Neural cell (in vitro differentiated cells): ENCODE data around the gene DERL3. TPM values are rescaled to one million over a fixed set of nuclear protein-coding genes. Genes with fewer than 3 reads are reported as not detected.

Experiments
- H2AFZ ChIP-seq: fragments of 200-600, 300-800 bp; sonication (generic), shearing (Covaris generic); 2 replicates; pipeline ENCODE4 v1.6.0; 2014; ENCODE audit warnings: low read depth, mild to moderate bottlenecking, antibody characterized with exemption, low read length, moderate library complexity
- H3F3A ChIP-seq: fragments of 200-600 bp; shearing (Covaris generic); 2 replicates; pipeline ENCODE4 v1.6.1; 2016; ENCODE audit warnings: mild to moderate bottlenecking, moderate library complexity, mixed read lengths, antibody characterized with exemption, low read length; ENCODE audit not compliant: insufficient read depth, poor library complexity, severe bottlenecking
- H3K27ac ChIP-seq: fragments of 200-600, 300-800 bp; sonication (generic), shearing (Covaris generic); 2 replicates; pipeline ENCODE4 v1.5.1; 2014; ENCODE audit warnings: mild to moderate bottlenecking, low read length, moderate library complexity
- H3K27me3 ChIP-seq: fragments of 300-800, 200-600 bp; sonication (generic), shearing (Covaris generic); 2 replicates; pipeline ENCODE4 v1.6.0; 2014; ENCODE audit warnings: mild to moderate bottlenecking, low read depth, low read length, moderate library complexity; ENCODE audit not compliant: insufficient read depth
- H3K36me3 ChIP-seq: fragments of 300-800, 200-600 bp; sonication (generic), shearing (Covaris generic); 2 replicates; pipeline ENCODE4 v1.5.1; 2014; ENCODE audit warnings: mild to moderate bottlenecking, antibody characterized with exemption, low read length, moderate library complexity; ENCODE audit not compliant: insufficient read depth
- H3K4me2 ChIP-seq: fragments of 300-800, 200-600 bp; sonication (generic), shearing (Covaris generic); 2 replicates; pipeline ENCODE4 v1.6.0; 2014; ENCODE audit warnings: mild to moderate bottlenecking, low read length
- H3K4me3 ChIP-seq: fragments of 300-800, 200-600 bp; sonication (generic), shearing (Covaris generic); 2 replicates; pipeline ENCODE4 v1.5.1; 2014; ENCODE audit warnings: mild to moderate bottlenecking, low read length, moderate library complexity
- H3K79me2 ChIP-seq: fragments of 200-600 bp; shearing (Covaris generic); replicated peaks from 2 replicates; pipeline ENCODE4 v1.6.0; 2014; ENCODE audit warnings: mild to moderate bottlenecking, low read length, moderate library complexity; ENCODE audit not compliant: insufficient read depth
- H3K9ac ChIP-seq: fragments of 300-800, 200-600 bp; sonication (generic), shearing (Covaris generic); 2 replicates; pipeline ENCODE4 v1.6.1; 2016; ENCODE audit warnings: mild to moderate bottlenecking, low read length, mixed read lengths
- H3K9me2 ChIP-seq: fragments of 200-600 bp; shearing (Covaris generic); 2 replicates; pipeline ENCODE4 v1.6.1; 2016; ENCODE audit warnings: mild to moderate bottlenecking, low read length, mixed read lengths; ENCODE audit not compliant: insufficient read depth
- H3K9me3 ChIP-seq: fragments of 200-600, 300-800 bp; sonication (generic), shearing (Covaris generic); 2 replicates; pipeline ENCODE4 v1.6.1; 2016; ENCODE audit warnings: mild to moderate bottlenecking, mixed run types, low read length, moderate library complexity, mixed read lengths
- H4K20me1 ChIP-seq: fragments of 200-600 bp; shearing (Covaris generic); 2 replicates; pipeline ENCODE4 v1.6.1; 2016; ENCODE audit warnings: mild to moderate bottlenecking, mixed run types; ENCODE audit not compliant: insufficient read depth
- EP300 ChIP-seq: fragments of 450-650 bp; conservative IDR thresholded peaks from 2 replicates; pipeline ENCODE4 v1.6.1; 2014; ENCODE audit warnings: antibody characterized with exemption, mild to moderate bottlenecking, moderate library complexity; ENCODE audit not compliant: poor library complexity, severe bottlenecking
- EZH2 ChIP-seq: fragments of 200-600, 300-800 bp; shearing (Covaris generic), sonication (generic); IDR thresholded peaks from 2 replicates; pipeline ENCODE4 v1.6.1; 2014; ENCODE audit warnings: antibody characterized with exemption, low read length, borderline replicate concordance, mild to moderate bottlenecking; ENCODE audit not compliant: insufficient read depth, poor library complexity, severe bottlenecking
- MXI1 ChIP-seq: fragments of 450-650 bp; conservative IDR thresholded peaks from 2 replicates; pipeline ENCODE4 v1.6.1; 2014; ENCODE audit warnings: antibody characterized with exemption, mild to moderate bottlenecking; ENCODE audit not compliant: poor library complexity, severe bottlenecking
- POLR2AphosphoS5 ChIP-seq: IDR thresholded peaks from 2 replicates; pipeline ENCODE4 v1.6.1; 2012
- RAD21 ChIP-seq: fragments of 450-650 bp; conservative IDR thresholded peaks from 2 replicates; pipeline ENCODE4 v1.6.1; 2014; ENCODE audit warnings: antibody characterized with exemption, mild to moderate bottlenecking, moderate library complexity
- SMC3 ChIP-seq: fragments of 450-650 bp; conservative IDR thresholded peaks from 2 replicates; pipeline ENCODE4 v1.6.1; 2014; ENCODE audit warnings: antibody characterized with exemption, mild to moderate bottlenecking, moderate library complexity; ENCODE audit not compliant: poor library complexity
- TAF1 ChIP-seq: IDR thresholded peaks from 2 replicates; pipeline ENCODE4 v1.6.1; 2012; ENCODE audit warnings: low read depth
- polyA plus RNA-seq: library from polyadenylated mRNA; depleted of rRNA; stranded (reverse); fragments of >200 nt; gene quantifications from 2 replicates; pipeline ENCODE4 v1.2.3, GENCODE V29; 2014
- TF ChIP-seq, protein P1 (sequence below): IDR thresholded peaks from 2 replicates; pipeline ENCODE4 v1.6.1; 2012; ENCODE audit warnings: borderline replicate concordance
- TF ChIP-seq, protein P2 (sequence below): fragments of 450-650 bp; IDR thresholded peaks from 2 replicates; pipeline ENCODE4 v1.5.1; 2014; ENCODE audit warnings: antibody characterized with exemption, mild to moderate bottlenecking, moderate library complexity; ENCODE audit not compliant: poor library complexity, severe bottlenecking

The DERL3 gene
- polyA plus RNA-seq, 1 donor from 2014 or later, result 0.84 TPM

DNA sequence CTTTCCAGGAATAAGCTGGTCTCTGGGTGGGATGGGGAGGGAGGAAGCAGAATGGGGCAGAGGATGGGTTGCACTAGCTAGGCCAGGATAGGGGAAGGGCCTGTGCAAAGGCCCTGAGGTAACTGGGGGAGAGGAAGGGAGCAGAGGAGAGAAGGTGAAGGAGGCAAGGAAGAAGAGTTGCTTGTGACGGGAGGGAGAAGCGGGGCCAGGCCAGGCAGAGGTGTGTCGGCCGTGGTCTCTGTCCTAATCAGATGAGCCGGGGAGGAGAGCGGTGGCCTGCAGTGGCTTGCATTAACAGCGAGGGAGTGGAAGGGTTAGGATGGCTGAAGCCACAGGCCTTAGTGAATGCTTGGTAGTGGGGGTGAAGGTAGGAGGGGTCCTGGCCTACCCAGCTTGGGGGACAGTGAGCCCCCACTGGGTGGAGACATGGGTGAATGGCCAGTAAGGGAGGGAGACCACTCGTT, 6.0 kb upstream of the DERL3 start:
- TF ChIP-seq SMC3, result no peak
- no peak for TF ChIP-seq EP300
- TF ChIP-seq, protein P1, sequence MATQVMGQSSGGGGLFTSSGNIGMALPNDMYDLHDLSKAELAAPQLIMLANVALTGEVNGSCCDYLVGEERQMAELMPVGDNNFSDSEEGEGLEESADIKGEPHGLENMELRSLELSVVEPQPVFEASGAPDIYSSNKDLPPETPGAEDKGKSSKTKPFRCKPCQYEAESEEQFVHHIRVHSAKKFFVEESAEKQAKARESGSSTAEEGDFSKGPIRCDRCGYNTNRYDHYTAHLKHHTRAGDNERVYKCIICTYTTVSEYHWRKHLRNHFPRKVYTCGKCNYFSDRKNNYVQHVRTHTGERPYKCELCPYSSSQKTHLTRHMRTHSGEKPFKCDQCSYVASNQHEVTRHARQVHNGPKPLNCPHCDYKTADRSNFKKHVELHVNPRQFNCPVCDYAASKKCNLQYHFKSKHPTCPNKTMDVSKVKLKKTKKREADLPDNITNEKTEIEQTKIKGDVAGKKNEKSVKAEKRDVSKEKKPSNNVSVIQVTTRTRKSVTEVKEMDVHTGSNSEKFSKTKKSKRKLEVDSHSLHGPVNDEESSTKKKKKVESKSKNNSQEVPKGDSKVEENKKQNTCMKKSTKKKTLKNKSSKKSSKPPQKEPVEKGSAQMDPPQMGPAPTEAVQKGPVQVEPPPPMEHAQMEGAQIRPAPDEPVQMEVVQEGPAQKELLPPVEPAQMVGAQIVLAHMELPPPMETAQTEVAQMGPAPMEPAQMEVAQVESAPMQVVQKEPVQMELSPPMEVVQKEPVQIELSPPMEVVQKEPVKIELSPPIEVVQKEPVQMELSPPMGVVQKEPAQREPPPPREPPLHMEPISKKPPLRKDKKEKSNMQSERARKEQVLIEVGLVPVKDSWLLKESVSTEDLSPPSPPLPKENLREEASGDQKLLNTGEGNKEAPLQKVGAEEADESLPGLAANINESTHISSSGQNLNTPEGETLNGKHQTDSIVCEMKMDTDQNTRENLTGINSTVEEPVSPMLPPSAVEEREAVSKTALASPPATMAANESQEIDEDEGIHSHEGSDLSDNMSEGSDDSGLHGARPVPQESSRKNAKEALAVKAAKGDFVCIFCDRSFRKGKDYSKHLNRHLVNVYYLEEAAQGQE, result no peak
- TF ChIP-seq POLR2AphosphoS5, result no peak
- no peak for TF ChIP-seq RAD21
- TF ChIP-seq, protein P2, sequence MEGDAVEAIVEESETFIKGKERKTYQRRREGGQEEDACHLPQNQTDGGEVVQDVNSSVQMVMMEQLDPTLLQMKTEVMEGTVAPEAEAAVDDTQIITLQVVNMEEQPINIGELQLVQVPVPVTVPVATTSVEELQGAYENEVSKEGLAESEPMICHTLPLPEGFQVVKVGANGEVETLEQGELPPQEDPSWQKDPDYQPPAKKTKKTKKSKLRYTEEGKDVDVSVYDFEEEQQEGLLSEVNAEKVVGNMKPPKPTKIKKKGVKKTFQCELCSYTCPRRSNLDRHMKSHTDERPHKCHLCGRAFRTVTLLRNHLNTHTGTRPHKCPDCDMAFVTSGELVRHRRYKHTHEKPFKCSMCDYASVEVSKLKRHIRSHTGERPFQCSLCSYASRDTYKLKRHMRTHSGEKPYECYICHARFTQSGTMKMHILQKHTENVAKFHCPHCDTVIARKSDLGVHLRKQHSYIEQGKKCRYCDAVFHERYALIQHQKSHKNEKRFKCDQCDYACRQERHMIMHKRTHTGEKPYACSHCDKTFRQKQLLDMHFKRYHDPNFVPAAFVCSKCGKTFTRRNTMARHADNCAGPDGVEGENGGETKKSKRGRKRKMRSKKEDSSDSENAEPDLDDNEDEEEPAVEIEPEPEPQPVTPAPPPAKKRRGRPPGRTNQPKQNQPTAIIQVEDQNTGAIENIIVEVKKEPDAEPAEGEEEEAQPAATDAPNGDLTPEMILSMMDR, result no peak
- TF ChIP-seq EZH2, result no peak
- no peak for TF ChIP-seq MXI1
- no peak for TF ChIP-seq TAF1
- H3K9me2 ChIP-seq, result no peaks in the 10 kb centered on the region
- H3K27ac ChIP-seq, result no peak overlapping the region
- no peak overlapping the region for H3K4me2 ChIP-seq
- H3K27me3 ChIP-seq, result no peaks in the 10 kb centered on the region
- no peaks in the 10 kb centered on the region for H3K36me3 ChIP-seq
- no peaks in the 10 kb centered on the region for H3F3A ChIP-seq
- H4K20me1 ChIP-seq, result no peaks in the 10 kb centered on the region
- H2AFZ ChIP-seq, result no peak overlapping the region
- H3K9ac ChIP-seq, result no peak overlapping the region
- no peaks in the 10 kb centered on the region for H3K9me3 ChIP-seq
- H3K4me3 ChIP-seq, result no peak overlapping the region
- H3K79me2 ChIP-seq, result no peaks in the 10 kb centered on the region

DNA sequence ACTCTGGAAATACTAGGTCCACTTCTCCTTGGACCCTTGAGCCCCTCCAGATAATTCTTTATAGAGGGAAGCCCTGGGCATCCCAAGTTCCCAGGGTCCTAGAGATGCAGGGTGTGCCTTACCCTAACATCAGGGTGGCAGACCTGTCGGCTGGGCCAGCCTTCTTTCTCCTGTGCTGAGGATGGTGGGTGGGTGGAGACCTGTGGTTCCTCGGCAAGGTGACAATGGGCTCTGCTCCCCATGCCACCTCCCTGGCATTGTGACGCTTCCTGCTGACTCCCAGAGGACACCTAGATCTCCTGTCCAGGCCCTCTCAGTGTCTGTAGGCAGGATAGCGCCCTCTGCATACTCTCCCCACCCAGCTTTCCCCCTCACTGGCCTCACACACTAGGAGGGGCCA, 3.8 kb upstream of the DERL3 start:
- no peaks in the 10 kb centered on the region for H3K36me3 ChIP-seq
- no peak overlapping the region for H3K27ac ChIP-seq
- H3F3A ChIP-seq, result no peaks in the 10 kb centered on the region
- no peak overlapping the region for H3K9ac ChIP-seq
- H3K27me3 ChIP-seq, result no peaks in the 10 kb centered on the region
- H3K9me3 ChIP-seq, result no peaks in the 10 kb centered on the region
- H3K9me2 ChIP-seq, result no peaks in the 10 kb centered on the region
- H3K4me3 ChIP-seq, result no peak overlapping the region
- H3K79me2 ChIP-seq, result no peaks in the 10 kb centered on the region
- H3K4me2 ChIP-seq, result no peak overlapping the region
- H2AFZ ChIP-seq, result no peak overlapping the region
- TF ChIP-seq MXI1, result no peak
- no peak for TF ChIP-seq EZH2
- no peak for TF ChIP-seq EP300
- TF ChIP-seq POLR2AphosphoS5, result no peak
- TF ChIP-seq TAF1, result no peak
- TF ChIP-seq, protein P1, result no peak
- TF ChIP-seq SMC3, result no peak
- TF ChIP-seq, protein P2, result no peak
- H4K20me1 ChIP-seq, result no peaks in the 10 kb centered on the region
